Stimulated activated CD4-positive, alpha-beta T cell treated with anti-CD3 and anti-CD28 coated beads, Interleukin-15, amount 100 ng/mL, for 24 hours (primary cell): ENCODE results near the gene SASH3.
"Not testable (repeated sequence)": the region's sequence is repeated elsewhere in the genome, so short reads cannot be mapped to it uniquely, and the experiment has no call there.

Experiments used
- DNase-seq: peaks from one replicate; pipeline ENCODE4 v3.0.0-alpha.2; 2020

Gene SASH3

GRCh38 chrX:129779747-129780146, at the start of gene SASH3:
Gene SASH3, plus strand, starts transcription at chrX:129779949. Its CDS starts 149 bp downstream, at chrX:129780098.
- peak; percentile 77 for DNase-seq

GRCh38 chrX:129731228-129731627, 48.5 kb upstream of the SASH3 start:
- DNase-seq = no peak

- no peak for DNase-seq
Observed at GRCh38 chrX:129732857-129733256, 46.9 kb upstream of the SASH3 start.

- no peak for DNase-seq
Observed at GRCh38 chrX:129733335-129733734, 46.4 kb upstream of the SASH3 start.

GRCh38 chrX:129736491-129736890, 43.3 kb upstream of the SASH3 start:
- DNase-seq = peak; percentile 7

GRCh38 chrX:129737916-129738315, 41.8 kb upstream of the SASH3 start:
- no peak for DNase-seq

GRCh38 chrX:129738466-129739308, 41.1 kb upstream of the SASH3 start, which contains the start of gene XPNPEP2:
Gene XPNPEP2, plus strand, starts transcription at chrX:129738979. Its CDS starts 235 bp downstream, at chrX:129739214.
- no peak for DNase-seq

- DNase-seq = no peak
Observed at GRCh38 chrX:129739578-129739977, 40.2 kb upstream of the SASH3 start.

GRCh38 chrX:129741880-129742758, 37.6 kb upstream of the SASH3 start:
- DNase-seq = no peak

- DNase-seq = not testable (repeated sequence)
Observed at GRCh38 chrX:129742759-129743152, 37.0 kb upstream of the SASH3 start.

- no peak for DNase-seq
Observed at GRCh38 chrX:129743821-129744220, 35.9 kb upstream of the SASH3 start.

- DNase-seq = peak; percentile 30
Observed at GRCh38 chrX:129744861-129745321, 34.9 kb upstream of the SASH3 start.

GRCh38 chrX:129746557-129747470, 32.9 kb upstream of the SASH3 start:
- no peak for DNase-seq

- no peak for DNase-seq
Observed at GRCh38 chrX:129747533-129747932, 32.2 kb upstream of the SASH3 start.

GRCh38 chrX:129748305-129748704, 31.4 kb upstream of the SASH3 start:
- no peak for DNase-seq

GRCh38 chrX:129749069-129749468, 30.7 kb upstream of the SASH3 start:
- no peak for DNase-seq

GRCh38 chrX:129750971-129751370, 28.8 kb upstream of the SASH3 start:
- DNase-seq = no peak

- no peak for DNase-seq
Observed at GRCh38 chrX:129754056-129755024, 25.4 kb upstream of the SASH3 start.

- peak; percentile 32 for DNase-seq
Observed at GRCh38 chrX:129755779-129756650, 23.7 kb upstream of the SASH3 start.

GRCh38 chrX:129759576-129760061, 20.1 kb upstream of the SASH3 start:
- peak; percentile 68 for DNase-seq
